IMR-90 (cell line): ENCODE data around the gene TMEM131. TPM values are rescaled to one million over a fixed set of nuclear protein-coding genes. Genes with fewer than 3 reads are reported as not detected.

Source experiments
- ATAC-seq: fragments of 200-7000 bp; cut with Tn5 transposase; 2 replicates; pipeline ENCODE4 v1.9.1; 2020; ENCODE audit warnings: low read depth, mild to moderate bottlenecking, moderate library complexity
- BruUV-seq: library from RNA; stranded (reverse); fragments of 400-500 nt; replicated peaks from 2 replicates; lab custom pipeline; 2021; lab: Mats Ljungman, UMichigan
- CTCF ChIA-PET: fragments of 300-600 bp; formaldehyde crosslinking; extraction: SDS; loops from one replicate; lab custom pipeline; 2021; ENCODE audit warnings: antibody characterized with exemption; lab: Yijun Ruan, JAX
- POLR2A ChIA-PET: fragments of 300-600 bp; sonication (Branson Sonifier 250); formaldehyde crosslinking; loops from one replicate; lab custom pipeline; 2022; ENCODE audit warnings: antibody characterized with exemption; ENCODE audit not compliant: unreplicated experiment; lab: Charles Lee
- DNase-seq: peaks from one replicate; pipeline ENCODE4 v3.0.0; 2013
- H2AFZ ChIP-seq: replicated peaks from 2 replicates; pipeline ENCODE3; 2013; ENCODE audit warnings: low read length, mild to moderate bottlenecking; ENCODE audit not compliant: poor library complexity
- H2AK5ac ChIP-seq: 2 replicates; pipeline ENCODE4 v1.6.1; 2013; ENCODE audit warnings: low read depth, low read length, inconsistent platforms
- H2AK9ac ChIP-seq: replicated peaks from 2 replicates; pipeline ENCODE3; 2013; ENCODE audit warnings: mild to moderate bottlenecking, low read depth, low read length, moderate library complexity; ENCODE audit not compliant: poor library complexity
- H2BK120ac ChIP-seq: 2 replicates; pipeline ENCODE4 v1.6.1; 2013; ENCODE audit warnings: low read depth, low read length, inconsistent platforms
- H2BK15ac ChIP-seq: 3 replicates; pipeline ENCODE4 v1.6.1; 2013; ENCODE audit warnings: low read depth, low read length, inconsistent platforms
- H2BK20ac ChIP-seq: 2 replicates; pipeline ENCODE4 v1.6.1; 2013; ENCODE audit warnings: low read depth, mild to moderate bottlenecking, inconsistent platforms, low read length, moderate library complexity
- H2BK5ac ChIP-seq: 2 replicates; pipeline ENCODE4 v1.6.1; 2013; ENCODE audit warnings: mild to moderate bottlenecking, low read depth, low read length, inconsistent platforms; ENCODE audit not compliant: poor library complexity, severe bottlenecking
- H3K14ac ChIP-seq: replicated peaks from 2 replicates; pipeline ENCODE4 v1.6.1; 2013; ENCODE audit warnings: low read depth, low read length, inconsistent platforms
- H3K18ac ChIP-seq: 2 replicates; pipeline ENCODE4 v1.6.1; 2013; ENCODE audit warnings: low read depth, low read length, control low read depth
- H3K23ac ChIP-seq: 2 replicates; pipeline ENCODE4 v1.6.1; 2013; ENCODE audit warnings: low read depth, low read length, inconsistent platforms
- H3K27ac ChIP-seq: 2 replicates; pipeline ENCODE4 v1.5.1; 2013; ENCODE audit warnings: mild to moderate bottlenecking, control low read depth, low read length; ENCODE audit not compliant: insufficient read depth
- H3K27me3 ChIP-seq: 2 replicates; pipeline ENCODE4 v1.6.1; 2013; ENCODE audit warnings: low read length; ENCODE audit not compliant: control insufficient read depth, insufficient read depth
- H3K36me3 ChIP-seq: 2 replicates; pipeline ENCODE4 v1.6.1; 2013; ENCODE audit warnings: low read length, mixed read lengths; ENCODE audit not compliant: control insufficient read depth, insufficient read depth
- H3K4ac ChIP-seq: 2 replicates; pipeline ENCODE4 v1.6.1; 2013; ENCODE audit warnings: low read depth, low read length, inconsistent platforms
- H3K4me1 ChIP-seq: 2 replicates; pipeline ENCODE4 v1.6.1; 2013; ENCODE audit warnings: low read length, mixed read lengths; ENCODE audit not compliant: control insufficient read depth, insufficient read depth
- H3K4me2 ChIP-seq: 2 replicates; pipeline ENCODE4 v1.6.1; 2013; ENCODE audit warnings: low read depth, mild to moderate bottlenecking, control low read depth, low read length, moderate library complexity
- H3K4me3 ChIP-seq: 2 replicates; pipeline ENCODE4 v1.5.1; 2013; ENCODE audit warnings: low read depth, mild to moderate bottlenecking, control low read depth, low read length, moderate library complexity; ENCODE audit not compliant: insufficient read depth
- H3K56ac ChIP-seq: 2 replicates; pipeline ENCODE4 v1.6.1; 2013; ENCODE audit warnings: low read length, inconsistent platforms; ENCODE audit not compliant: insufficient read depth; ENCODE audit errors: extremely low read depth
- H3K79me1 ChIP-seq, 2 experiments: 2 replicates each; pipeline ENCODE4 v1.6.1; 2013; ENCODE audit warnings: low read length in 2 of 2, inconsistent platforms in 1 of 2, low read depth in 1 of 2
- H3K9ac ChIP-seq: 2 replicates; pipeline ENCODE4 v1.6.1; 2013; ENCODE audit warnings: low read depth, low read length, control low read depth
- H3K9me1 ChIP-seq: 2 replicates; pipeline ENCODE4 v1.6.1; 2013; ENCODE audit warnings: low read length, inconsistent platforms; ENCODE audit not compliant: insufficient read depth
- H3K9me3 ChIP-seq: 2 replicates; pipeline ENCODE4 v1.6.1; 2013; ENCODE audit warnings: low read length; ENCODE audit not compliant: control insufficient read depth, insufficient read depth
- H4K20me1 ChIP-seq: 2 replicates; pipeline ENCODE4 v1.6.1; 2013; ENCODE audit warnings: low read length, inconsistent platforms; ENCODE audit not compliant: insufficient read depth
- H4K5ac ChIP-seq: 2 replicates; pipeline ENCODE4 v1.6.1; 2013; ENCODE audit warnings: mild to moderate bottlenecking, low read depth, low read length, control low read depth
- H4K8ac ChIP-seq, 2 experiments: 2 replicates each; pipeline ENCODE4 v1.6.1; 2013; ENCODE audit warnings: low read depth in 2 of 2, low read length in 2 of 2, control low read depth in 1 of 2, inconsistent platforms in 1 of 2
- H4K91ac ChIP-seq: 2 replicates; pipeline ENCODE4 v1.6.1; 2013; ENCODE audit warnings: low read depth, low read length, inconsistent platforms; ENCODE audit not compliant: insufficient read depth
- BHLHE40 ChIP-seq: fragments of 150-350 bp; IDR thresholded peaks from 2 replicates; pipeline ENCODE4 v1.6.1; 2016; ENCODE audit warnings: mild to moderate bottlenecking, low read depth, low read length
- CTCF ChIP-seq: conservative IDR thresholded peaks from 2 replicates; pipeline ENCODE4 v1.5.1; 2012; ENCODE audit warnings: mild to moderate bottlenecking, low read depth, low read length, improper control_type of control experiment
- ELK1 ChIP-seq: fragments of 150-350 bp; IDR thresholded peaks from 2 replicates; pipeline ENCODE4 v1.6.1; 2016; ENCODE audit warnings: low read depth, mild to moderate bottlenecking, low read length, moderate library complexity, borderline replicate concordance
- FOS ChIP-seq: fragments of 150-350 bp; IDR thresholded peaks from 2 replicates; pipeline ENCODE4 v1.6.1; 2016; ENCODE audit warnings: low read depth, low read length
- MAFK ChIP-seq: IDR thresholded peaks from 2 replicates; pipeline ENCODE4 v1.6.1; 2012; ENCODE audit warnings: low read depth, low read length, improper control_type of control experiment
- MAZ ChIP-seq: IDR thresholded peaks from 2 replicates; pipeline ENCODE4 v1.6.1; 2012; ENCODE audit warnings: low read depth, mild to moderate bottlenecking, low read length, improper control_type of control experiment, moderate library complexity, borderline replicate concordance
- POLR2A ChIP-seq: IDR thresholded peaks from 2 replicates; pipeline ENCODE4 v1.6.1; 2012; ENCODE audit warnings: mild to moderate bottlenecking, low read depth, low read length
- RAD21 ChIP-seq: IDR thresholded peaks from 2 replicates; pipeline ENCODE4 v1.6.1; 2012; ENCODE audit warnings: low read length, improper control_type of control experiment
- RFX5 ChIP-seq: IDR thresholded peaks from 2 replicates; pipeline ENCODE4 v1.8.0; 2012; ENCODE audit warnings: low read depth, mild to moderate bottlenecking, low read length, moderate library complexity
- USF2 ChIP-seq: fragments of 150-350 bp; IDR thresholded peaks from 2 replicates; pipeline ENCODE4 v1.6.1; 2017; ENCODE audit warnings: mild to moderate bottlenecking, antibody characterized with exemption, low read length, low read depth
- WGBS, 2 experiments: methylation state at CpG; one replicate each; pipeline versions ENCODE4 v1.1.5 to v1.1.7; 2013; ENCODE audit warnings: missing lambda C conversion rate in 2 of 2; ENCODE audit not compliant: insufficient read length in 1 of 2; ENCODE audit errors: extremely low coverage in 2 of 2; 5-methylcytosine and 5-hydroxymethylcytosine counted together
- dilution Hi-C: fragments of 300-500 bp; cut with HindIII; formaldehyde crosslinking; loops from one replicate; pipeline ENCODE4 v1.14.3; 2018; ENCODE audit warnings: low sequenced_read_pairs; ENCODE audit not compliant: unreplicated experiment
- in situ Hi-C: fragments of 300-500 bp; cut with MboI; formaldehyde crosslinking; loops from 3 replicates; pipeline ENCODE4 v1.14.3; 2019; ENCODE audit warnings: low sequenced_read_pairs, inconsistent platforms, mixed read lengths
- intact Hi-C: fragments of 100-400 bp; cut with micrococcal nuclease; formaldehyde crosslinking; loops from 2 replicates; pipeline ENCODE4 v1.10.0; 2022
- polyA plus RNA-seq, 3 experiments: library from polyadenylated mRNA; depleted of rRNA; stranded (reverse); fragments of >200 nt; gene quantifications; 2 replicates each; pipeline ENCODE4 v1.2.3, GENCODE V29; 2012; ENCODE audit warnings: low replicate concordance in 1 of 3
- total RNA-seq: library from RNA; depleted of rRNA; stranded (reverse); fragments of >200 nt; gene quantifications from 2 replicates; pipeline ENCODE4 v1.2.3, GENCODE V29; 2012

Gene TMEM131
- total and polyA plus RNA-seq, 2 of the 4 experiments (the other 2 are of a cell fraction): 13.3 to 14.0 TPM

DNA sequence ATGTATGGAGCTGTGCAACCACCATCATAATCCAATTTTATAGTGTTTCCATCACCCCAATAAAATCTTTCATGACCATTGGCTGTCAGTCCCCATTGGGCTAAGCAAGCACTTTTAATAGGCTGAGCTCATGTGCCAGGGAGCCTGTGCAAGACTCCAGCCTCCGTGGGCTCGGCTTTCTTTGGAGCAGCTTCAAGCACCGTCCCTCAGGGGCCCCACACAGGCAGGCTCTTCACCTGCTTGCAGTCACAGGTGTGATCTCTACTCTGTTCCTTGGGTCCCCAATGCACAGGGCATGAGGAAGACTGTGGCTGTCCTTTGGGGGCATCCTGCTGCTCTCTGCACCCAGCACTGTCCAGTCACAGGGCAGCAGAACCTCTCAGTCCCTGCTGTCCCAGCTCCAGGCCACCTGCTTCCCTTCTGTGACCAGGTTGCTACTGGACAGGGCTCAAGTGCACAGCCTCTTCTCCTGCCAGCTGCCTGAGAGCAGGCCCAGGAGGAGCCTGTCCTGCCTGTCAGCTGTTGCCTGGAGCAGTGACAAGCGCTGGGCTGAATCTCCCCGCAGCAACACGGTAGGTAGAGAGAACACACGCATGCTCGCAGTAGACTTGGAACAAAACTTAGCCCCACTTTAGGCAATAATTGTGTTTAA, 40.7 kb upstream of the TMEM131 start:
- Histone ChIP-seq H3K36me3 (no peaks in the 10 kb centered on the region), H3K4me2 (no peak overlapping the region), H3K9ac (no peak overlapping the region), H2BK15ac (no peak overlapping the region), H4K91ac (no peak overlapping the region), H4K8ac (no peak overlapping the region), H3K27me3 (peaks cover 14% of the 10 kb centered on the region), H3K4ac (no peak overlapping the region), H3K14ac (no peak overlapping the region), H3K4me1 (no peaks in the 10 kb centered on the region), H3K56ac (no peak overlapping the region), H3K9me1 (no peaks in the 10 kb centered on the region), H2AFZ (no peak overlapping the region), H3K4me3 (no peak overlapping the region), H2BK5ac (no peak overlapping the region), H3K9me3 (no peaks in the 10 kb centered on the region), H2AK5ac (no peak overlapping the region), H3K18ac (no peak overlapping the region), H2BK20ac (no peak overlapping the region), H4K5ac (no peak overlapping the region), H3K23ac (no peak overlapping the region), H3K27ac (no peak overlapping the region), H2AK9ac (no peak overlapping the region), H2BK120ac (no peak overlapping the region), H3K79me1 (no peaks in the 10 kb centered on the region), H4K20me1 (no peaks in the 10 kb centered on the region)
- no peak for ATAC-seq
- ChIA-PET POLR2A (no interaction called here), CTCF (no interaction called here)
- 61% methylated on average over 3 of the region's 8 CpGs; no CpG with 5 or more reads in 1 of the 2 experiments for WGBS, 2 experiments
- no peak for DNase-seq
- in situ Hi-C loops: no loop called here
- TF ChIP-seq FOS: no peak
- TF ChIP-seq BHLHE40: no peak
- no peak for TF ChIP-seq ELK1
- TF ChIP-seq RFX5: no peak
- no peak for TF ChIP-seq MAFK
- no peak for TF ChIP-seq RAD21
- TF ChIP-seq POLR2A: no peak
- TF ChIP-seq MAZ: no peak
- TF ChIP-seq USF2: no peak
- TF ChIP-seq CTCF: no peak
- no TSS peak for BruUV-seq
- intact Hi-C loops: no loop called here
- dilution Hi-C loops: no loop called here
